Nephron (organoid): Measurements from ENCODE around the gene CDH4.

Source experiments
- H3K27ac Mint-ChIP-seq, 3 experiments: 2 replicates each; pipeline ENCODE4 v1.8.0; 2020; ENCODE audit warnings: mixed read lengths in 3 of 3, mild to moderate bottlenecking in 2 of 3, moderate library complexity in 1 of 3
- H3K27me3 Mint-ChIP-seq: 2 replicates; pipeline ENCODE4 v1.8.0; 2021; ENCODE audit warnings: low read depth, mild to moderate bottlenecking, moderate library complexity, mixed read lengths
- H3K36me3 Mint-ChIP-seq: 2 replicates; pipeline ENCODE4 v1.8.0; 2020; ENCODE audit warnings: low read depth, mixed read lengths
- H3K4me1 Mint-ChIP-seq: 2 replicates; pipeline ENCODE4 v1.8.0; 2020; ENCODE audit warnings: mixed read lengths
- H3K4me3 Mint-ChIP-seq, 3 experiments: 2 replicates each; pipeline ENCODE4 v1.8.0; 2020; ENCODE audit warnings: mild to moderate bottlenecking in 3 of 3, mixed read lengths in 3 of 3, moderate library complexity in 2 of 3
- H3K9me3 Mint-ChIP-seq: 2 replicates; pipeline ENCODE4 v1.8.0; 2020; ENCODE audit warnings: mixed read lengths
- CTCF ChIP-seq, 3 experiments: fragments of 200-600 bp; sonication (generic); IDR thresholded peaks; one replicate each; pipeline ENCODE4 v1.5.0; 2021; ENCODE audit warnings: antibody characterized with exemption in 3 of 3; ENCODE audit not compliant: unreplicated experiment in 3 of 3

CDH4 gene

DNA sequence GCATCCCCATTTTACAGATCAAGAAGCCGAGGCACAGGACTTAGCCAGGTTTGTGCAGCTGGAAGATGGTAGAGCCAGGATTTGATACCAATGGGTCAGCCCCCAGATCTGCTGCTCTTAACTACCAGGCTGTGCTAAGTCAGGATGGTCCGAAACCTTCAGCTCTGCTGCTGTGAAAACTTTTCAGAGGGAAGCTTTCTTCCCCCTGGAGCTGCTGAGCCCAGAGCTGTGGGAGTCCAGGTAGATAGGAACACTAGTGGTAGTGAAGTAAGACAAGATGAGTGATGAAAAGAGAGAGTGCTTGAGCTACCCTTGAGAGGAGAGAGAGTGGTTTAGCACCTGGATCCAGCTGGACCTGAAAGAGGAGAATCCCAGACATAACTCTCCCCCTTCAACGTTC is 230.8 kb downstream of the CDH4 start:
- Mint-ChIP-seq H3K4me3 (no peak overlapping the region), H3K27me3 (peaks cover 5% of the 10 kb centered on the region), H3K4me1 (peaks cover 10% of the 10 kb centered on the region), H3K36me3 (no peaks in the 10 kb centered on the region), H3K27ac (no peak overlapping the region), H3K9me3 (peaks cover 7% of the 10 kb centered on the region)
- no peak for TF ChIP-seq CTCF (IDR thresholded peaks at IDR 0.05; ENCODE audit: unreplicated experiment in 3 of 3)

DNA sequence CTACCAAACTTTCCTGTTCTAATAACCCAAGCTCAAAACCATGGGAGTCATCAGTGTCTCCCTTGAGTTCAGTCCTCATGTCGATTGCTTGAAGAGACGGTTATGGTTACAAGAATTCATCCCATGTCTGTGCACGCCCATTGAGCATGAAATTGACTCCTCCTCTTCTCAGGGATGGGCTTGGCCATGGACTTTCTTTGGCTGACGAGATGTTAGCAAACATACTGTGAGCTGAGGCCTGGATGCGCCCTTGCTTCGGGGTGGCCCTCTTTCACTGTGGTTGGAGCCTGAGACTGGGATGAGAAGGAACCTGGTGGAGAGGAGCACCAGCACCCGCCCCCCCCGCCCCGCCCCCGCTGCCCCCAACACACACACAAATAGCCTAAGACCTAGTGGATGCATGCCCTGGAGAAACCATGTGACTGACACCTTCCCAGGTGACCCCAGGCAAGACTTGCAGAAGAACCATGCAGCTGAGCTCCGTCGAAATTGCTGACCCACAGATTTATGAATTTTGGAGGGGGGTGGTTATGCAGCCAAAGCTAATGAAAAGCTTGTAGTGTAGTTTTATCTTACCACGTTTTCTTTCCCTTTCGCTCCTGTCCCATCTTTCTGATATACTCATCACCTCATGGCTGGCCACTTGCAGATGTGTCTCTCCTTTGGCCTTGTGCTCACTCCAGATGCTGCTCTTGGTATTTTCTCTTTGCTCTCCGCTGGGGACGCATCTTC is 231.4 kb downstream of the CDH4 start:
- Mint-ChIP-seq H3K27ac (no peak overlapping the region), H3K36me3 (no peaks in the 10 kb centered on the region), H3K27me3 (peaks cover 5% of the 10 kb centered on the region), H3K4me3 (no peak overlapping the region), H3K9me3 (peaks cover 4% of the 10 kb centered on the region), H3K4me1 (peaks cover 10% of the 10 kb centered on the region)
- no peak for TF ChIP-seq CTCF (IDR thresholded peaks at IDR 0.05; ENCODE audit: unreplicated experiment in 3 of 3)

DNA sequence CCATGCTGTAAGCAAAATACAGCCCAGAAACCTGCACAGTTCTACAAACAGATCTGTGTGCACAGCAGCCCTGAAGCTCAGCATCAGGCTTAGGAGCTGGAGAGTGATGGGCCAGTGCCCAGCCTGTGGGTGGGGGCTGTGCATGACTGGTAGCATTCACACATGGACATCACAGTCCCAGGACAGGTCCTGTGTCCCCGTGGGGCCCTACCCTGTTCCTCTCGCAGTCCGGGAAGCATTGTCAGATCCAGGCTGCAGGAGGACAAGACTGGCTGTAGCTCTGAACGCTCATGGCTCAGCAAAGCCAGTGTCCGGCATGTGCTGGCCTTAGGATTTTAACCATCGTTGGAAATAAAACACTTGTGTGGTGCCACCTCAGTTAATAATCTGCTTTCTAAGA is 234.1 kb downstream of the CDH4 start:
- Mint-ChIP-seq H3K9me3 (no peaks in the 10 kb centered on the region), H3K36me3 (no peaks in the 10 kb centered on the region), H3K4me3 (no peak overlapping the region), H3K27me3 (no peaks in the 10 kb centered on the region), H3K27ac (no peak overlapping the region), H3K4me1 (peaks cover 10% of the 10 kb centered on the region)
- no peak for TF ChIP-seq CTCF (IDR thresholded peaks at IDR 0.05; ENCODE audit: unreplicated experiment in 3 of 3)

DNA sequence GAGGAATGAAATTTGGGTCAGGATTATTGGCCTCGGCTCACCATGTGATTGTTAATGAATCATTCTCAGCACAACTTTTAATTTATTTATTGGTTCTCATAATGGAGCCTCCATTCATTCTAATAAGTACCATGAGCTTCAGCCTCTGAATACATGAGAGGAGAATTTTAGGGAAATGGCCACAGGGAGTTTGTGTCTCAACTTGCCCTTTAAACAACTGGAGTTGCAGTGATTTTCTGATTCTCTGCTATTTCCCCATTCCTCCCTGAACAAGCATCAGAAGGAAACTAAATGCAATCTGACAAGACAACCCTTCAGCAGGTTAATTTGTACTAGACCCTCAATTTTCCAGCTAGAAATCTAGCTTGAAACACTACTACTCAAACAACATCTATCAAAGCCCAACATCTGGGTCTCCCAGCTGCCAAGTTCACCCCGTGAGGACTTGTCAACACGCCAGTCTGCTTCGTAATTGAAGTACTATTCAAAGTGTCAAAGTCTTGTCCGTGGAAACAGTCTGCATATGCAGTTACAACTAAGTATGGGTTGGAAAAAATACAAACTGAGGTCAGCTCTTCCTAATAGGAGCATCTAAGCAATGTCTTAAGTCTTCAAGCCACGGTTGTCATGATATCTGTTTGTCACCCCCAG is 235.4 kb downstream of the CDH4 start:
- H3K27me3 Mint-ChIP-seq, result no peaks in the 10 kb centered on the region
- no peak for TF ChIP-seq CTCF (IDR thresholded peaks at IDR 0.05; ENCODE audit: unreplicated experiment in 3 of 3)
- H3K36me3 Mint-ChIP-seq, result no peaks in the 10 kb centered on the region
- H3K9me3 Mint-ChIP-seq, result no peaks in the 10 kb centered on the region
- H3K4me1 Mint-ChIP-seq, result peaks cover 10% of the 10 kb centered on the region
- H3K27ac Mint-ChIP-seq, result no peak overlapping the region
- no peak overlapping the region for H3K4me3 Mint-ChIP-seq

DNA sequence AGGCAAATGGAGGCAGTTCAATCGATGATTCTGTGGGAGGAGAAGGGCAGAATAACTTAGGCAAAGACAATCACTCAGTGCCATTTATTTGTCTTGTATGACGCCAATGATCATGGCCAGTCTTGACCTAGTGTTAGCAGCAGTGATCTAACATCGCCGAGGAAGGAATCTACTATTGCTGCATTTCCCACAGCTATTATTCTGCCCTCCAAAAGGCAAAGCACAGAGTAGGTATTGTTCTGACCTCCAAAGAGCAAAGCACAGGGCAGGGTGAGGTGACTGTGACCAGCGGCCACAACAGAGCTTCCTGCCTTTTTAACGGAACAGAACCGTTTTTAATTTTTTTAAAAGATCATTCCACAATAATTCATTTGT is 235.9 kb downstream of the CDH4 start:
- Mint-ChIP-seq H3K9me3 (no peaks in the 10 kb centered on the region), H3K27me3 (no peaks in the 10 kb centered on the region), H3K27ac (no peak overlapping the region), H3K36me3 (no peaks in the 10 kb centered on the region), H3K4me3 (no peak overlapping the region), H3K4me1 (peaks cover 10% of the 10 kb centered on the region)
- TF ChIP-seq CTCF (IDR thresholded peaks at IDR 0.05; ENCODE audit: unreplicated experiment in 3 of 3), result no peak

GRCh38 chr20:61490721-61491120 is 238.7 kb downstream of the CDH4 start:
- H3K36me3 Mint-ChIP-seq, result no peaks in the 10 kb centered on the region
- peaks cover 5% of the 10 kb centered on the region for H3K27me3 Mint-ChIP-seq
- no peaks in the 10 kb centered on the region for H3K9me3 Mint-ChIP-seq
- no peak for TF ChIP-seq CTCF (IDR thresholded peaks at IDR 0.05; ENCODE audit: unreplicated experiment in 3 of 3)
- no peak overlapping the region for H3K4me3 Mint-ChIP-seq
- H3K27ac Mint-ChIP-seq, result no peak overlapping the region
- peaks cover 10% of the 10 kb centered on the region for H3K4me1 Mint-ChIP-seq
